Measurements from ENCODE around the gene ZNF407.
"Not testable (repeated sequence)": the region's sequence is repeated elsewhere in the genome, so short reads cannot be mapped to it uniquely, and the experiment has no call there.

Gene ZNF407

DNA sequence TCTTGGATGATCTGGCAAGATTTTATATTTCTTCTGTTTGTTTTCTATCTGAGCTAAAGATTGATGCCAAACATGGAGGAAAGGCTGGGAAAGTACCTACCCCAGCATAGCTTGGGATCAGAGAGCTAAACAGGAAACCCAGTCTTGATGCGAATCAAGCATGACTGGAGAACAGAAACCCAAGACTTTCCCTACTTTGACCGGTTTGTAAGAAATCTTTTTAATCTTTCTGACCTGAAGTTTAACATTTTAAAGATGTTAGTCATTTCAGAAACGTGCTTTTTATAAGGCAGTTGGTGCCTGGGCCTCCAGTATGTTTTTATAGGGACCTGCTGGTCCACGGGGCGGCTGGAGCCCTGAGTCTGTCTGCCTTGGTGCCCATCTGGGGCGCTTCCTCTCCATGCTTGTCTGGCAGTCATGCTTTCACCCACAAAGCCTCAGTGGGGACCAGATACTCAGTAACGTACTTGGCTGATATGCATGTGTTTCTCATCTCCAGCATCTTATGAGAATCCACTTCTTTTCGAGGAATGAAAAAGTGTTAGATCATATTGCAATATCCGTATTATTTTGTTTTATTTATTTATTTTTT lies 344.7 kb downstream of the ZNF407 start:
- no peak for DNase-seq

GRCh38 chr18:74944676-74945075 lies 347.0 kb downstream of the ZNF407 start:
- DNase-seq = no peak

DNA sequence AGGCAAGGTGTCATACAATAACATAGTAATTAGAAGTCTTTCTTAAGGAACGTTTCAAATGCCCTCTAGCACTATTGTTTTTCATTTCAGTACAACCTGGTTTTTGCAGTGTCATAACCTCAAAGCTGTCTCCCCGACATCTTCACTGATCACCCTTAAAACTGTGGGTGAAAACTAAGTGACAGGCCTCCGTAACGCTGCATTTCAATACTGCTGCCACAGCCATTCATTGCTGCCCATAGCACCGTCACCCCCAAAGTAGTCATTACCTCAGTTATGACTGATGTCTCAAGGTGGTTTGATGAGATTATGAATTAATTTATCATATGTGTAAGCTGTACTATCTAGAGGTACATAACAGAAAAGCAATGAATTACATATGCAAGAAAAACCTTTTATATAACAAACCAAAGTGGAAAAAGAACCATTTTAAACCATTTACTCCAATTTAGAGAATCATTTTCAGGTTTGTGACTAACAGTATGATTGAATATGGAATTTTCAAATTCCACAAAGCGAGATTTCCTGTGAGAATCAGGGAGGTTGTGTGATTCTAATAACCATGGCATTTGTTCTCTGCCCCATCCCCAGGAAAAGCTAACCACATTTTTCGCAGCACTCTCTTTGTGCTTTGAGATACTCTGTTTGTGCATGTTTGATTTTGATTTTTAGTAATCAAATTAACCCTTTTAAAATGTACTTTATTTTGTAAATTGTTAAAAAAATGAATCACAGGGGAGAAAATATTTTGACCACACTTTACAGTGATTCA lies 348.3 kb downstream of the ZNF407 start:
- DNase-seq = no peak

- no peak for DNase-seq
Measured at GRCh38 chr18:74946646-74947375, 349.1 kb downstream of the ZNF407 start.

- no peak for DNase-seq
Measured at GRCh38 chr18:74947417-74947816, 349.7 kb downstream of the ZNF407 start.

DNA sequence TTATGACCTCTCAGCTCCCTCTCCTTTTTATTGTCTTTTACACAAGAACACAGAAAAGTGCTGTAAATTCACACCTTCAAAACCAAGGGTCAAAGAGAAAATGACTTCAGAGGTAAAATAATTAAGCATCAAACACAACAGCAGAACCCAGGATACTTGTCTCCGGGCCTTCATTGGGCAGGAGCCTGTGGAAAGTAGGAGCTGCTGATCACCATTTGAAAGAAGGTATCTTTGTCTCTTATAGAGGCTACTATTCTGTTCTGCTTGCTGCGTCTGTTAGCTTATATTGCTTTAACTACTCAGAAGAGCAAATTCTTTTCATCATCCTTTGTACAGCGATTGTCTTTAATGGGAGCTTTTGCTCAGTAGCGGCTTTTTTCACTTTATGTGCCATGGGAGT lies 350.2 kb downstream of the ZNF407 start:
- DNase-seq = no peak

DNA sequence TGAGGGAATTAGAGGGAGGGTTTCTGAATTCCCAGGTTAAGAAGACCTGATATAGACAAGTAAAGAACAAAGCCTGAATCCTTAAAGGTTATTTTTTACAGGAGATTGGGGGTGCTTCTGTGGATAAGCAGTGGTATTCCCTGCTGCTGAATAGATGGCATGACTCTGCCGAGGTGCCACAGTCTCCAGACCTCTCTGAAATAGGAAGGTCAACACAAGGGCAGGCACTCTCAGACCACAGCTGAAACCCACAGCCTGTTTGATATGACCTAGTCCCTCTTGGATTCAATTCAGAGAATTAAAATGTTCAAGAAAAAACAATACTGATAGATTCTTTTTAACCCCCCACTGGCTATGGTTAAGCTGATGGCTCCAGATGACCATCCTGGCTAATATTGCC lies 351.9 kb downstream of the ZNF407 start:
- no peak for DNase-seq

DNA sequence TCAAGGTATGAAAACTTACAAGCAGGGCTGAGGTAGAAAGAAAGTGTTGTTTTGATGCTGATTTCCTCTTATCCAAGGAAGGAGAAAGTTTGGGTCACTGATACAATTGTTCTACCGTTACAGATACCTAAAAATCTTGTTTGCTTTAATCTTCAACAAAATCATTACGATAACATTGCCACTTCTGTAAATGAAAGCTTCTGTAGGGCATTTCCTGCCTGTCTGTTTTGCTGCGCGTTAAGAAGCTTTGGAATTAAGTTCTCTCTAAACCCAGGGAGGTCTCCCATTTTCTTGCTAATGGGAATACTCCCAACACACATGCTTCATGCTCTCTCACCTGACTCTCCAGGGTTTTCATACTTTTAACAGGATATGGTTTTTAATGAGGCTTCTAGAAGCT lies 352.8 kb downstream of the ZNF407 start:
- DNase-seq = no peak

- no peak for DNase-seq
Measured at GRCh38 chr18:74951165-74951760, 353.6 kb downstream of the ZNF407 start.

- DNase-seq = no peak
Measured at GRCh38 chr18:74957588-74958224, 360.0 kb downstream of the ZNF407 start.

DNA sequence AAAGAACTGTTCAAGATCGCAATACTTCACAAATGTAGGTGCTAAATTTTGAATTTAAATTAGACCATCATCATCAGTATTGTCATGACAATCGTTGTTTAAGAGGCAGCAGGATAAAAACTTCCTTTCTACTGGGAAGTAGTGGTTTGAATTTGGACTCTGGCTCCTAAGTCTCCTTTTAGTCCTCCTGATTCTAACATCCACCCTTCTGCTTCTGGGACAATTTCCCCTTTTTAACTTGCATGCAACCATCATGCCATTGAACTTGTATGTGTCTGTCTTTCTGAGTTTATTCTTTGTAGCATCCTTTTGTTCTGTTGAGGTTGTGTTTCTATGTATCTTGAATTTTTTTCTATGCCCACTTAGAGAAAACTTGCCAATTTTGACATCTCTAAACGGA lies 361.5 kb downstream of the ZNF407 start:
- DNase-seq = no peak

- no peak for DNase-seq
Measured at GRCh38 chr18:74961596-74961995, 363.9 kb downstream of the ZNF407 start.

- no peak for DNase-seq
Measured at GRCh38 chr18:74963820-74964446, 366.3 kb downstream of the ZNF407 start.

- no peak for DNase-seq
Measured at GRCh38 chr18:74965682-74966081, 368.0 kb downstream of the ZNF407 start.

- DNase-seq = no peak
Measured at GRCh38 chr18:74967438-74967837, 369.8 kb downstream of the ZNF407 start.

GRCh38 chr18:74967979-74968378 lies 370.3 kb downstream of the ZNF407 start:
- DNase-seq = no peak

- DNase-seq = not testable (repeated sequence)
Measured at GRCh38 chr18:74971358-74971757, 373.7 kb downstream of the ZNF407 start.

- not testable (repeated sequence) for DNase-seq
Measured at GRCh38 chr18:74971776-74972175, 374.1 kb downstream of the ZNF407 start.

DNA sequence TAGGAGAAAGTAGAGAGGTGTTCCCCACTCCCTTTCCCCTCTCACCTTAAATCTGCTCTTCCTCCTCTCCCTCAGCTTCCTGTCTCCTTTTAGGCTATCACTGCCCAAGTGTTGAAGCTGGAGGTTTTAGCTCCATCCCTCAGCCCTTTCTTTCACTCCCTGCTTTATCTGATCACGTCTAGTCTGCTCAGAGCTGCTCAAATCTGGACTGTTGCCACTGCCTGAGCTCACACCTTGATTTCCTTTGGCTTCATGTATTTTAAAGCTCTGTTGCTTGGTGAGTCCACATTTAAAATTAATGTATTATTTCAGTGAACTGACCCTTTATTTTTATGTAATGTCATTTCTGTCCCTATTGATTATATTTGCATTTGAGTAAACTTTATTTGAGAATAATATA lies 374.7 kb downstream of the ZNF407 start:
- no peak for DNase-seq

DNA sequence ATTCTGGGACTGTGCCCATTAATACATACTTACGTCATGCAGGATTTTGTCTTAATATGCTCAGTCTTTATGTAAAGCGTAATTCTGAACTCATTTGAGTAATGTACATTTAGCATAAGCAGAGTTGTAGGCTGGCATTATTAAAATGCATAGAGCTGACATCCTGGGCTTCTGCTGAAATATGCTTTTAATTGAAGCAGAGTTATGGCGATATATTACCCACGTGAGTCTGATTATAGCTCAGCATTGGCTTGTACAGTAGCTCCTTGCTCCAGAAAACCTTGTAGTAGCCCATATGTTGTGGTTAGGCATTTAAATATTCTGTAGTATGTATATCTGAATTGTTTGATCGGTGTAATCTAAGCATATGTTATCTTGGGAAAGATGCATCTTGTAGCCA lies 377.3 kb downstream of the ZNF407 start:
- no peak for DNase-seq

DNA sequence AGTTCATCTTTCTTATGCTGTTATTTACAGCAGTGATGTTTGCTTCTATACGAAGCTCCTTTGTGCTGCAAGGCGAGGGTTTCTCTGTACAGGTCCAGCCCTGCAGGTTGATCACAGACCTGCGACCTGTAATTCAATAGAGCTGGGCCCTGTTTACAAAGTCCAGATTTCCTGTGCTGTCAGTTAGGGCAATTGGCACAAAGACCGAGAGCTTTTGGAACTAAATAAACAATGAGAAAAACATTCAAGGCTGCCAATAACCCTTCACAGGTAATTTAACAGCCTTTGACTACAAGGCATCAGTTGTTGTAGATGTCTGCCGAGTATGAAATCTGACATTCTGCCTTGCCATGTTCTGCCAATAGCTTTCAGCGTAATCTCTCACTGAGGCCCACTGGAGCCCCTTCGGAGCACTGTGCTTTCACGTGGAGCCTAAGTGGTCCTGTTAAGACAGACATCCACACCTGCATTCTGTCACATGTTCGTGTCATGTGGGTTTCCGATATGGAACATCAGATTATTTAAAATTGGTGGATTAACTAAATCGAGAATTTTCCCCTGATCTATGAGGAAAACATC lies 378.8 kb downstream of the ZNF407 start:
- no peak for DNase-seq

GRCh38 chr18:74977041-74977440 lies 379.4 kb downstream of the ZNF407 start:
- DNase-seq = no peak
